Natural killer cell (primary cell): Measurements from ENCODE around the gene NIFK. TPM values are rescaled to one million over a fixed set of nuclear protein-coding genes. Genes with fewer than 3 reads are reported as not detected.

Experiments used
- ATAC-seq, 3 donors: fragments of 150-1000 bp in 2 of 3; fragments of 200-7000 bp in 1 of 3; cut with Tn5 transposase; 1 replicate in 1 of 3; 2 replicates in 2 of 3; pipeline ENCODE4 v1.10.0; 2021; ENCODE audit warnings: mild to moderate bottlenecking in 2 of 3, moderate library complexity in 2 of 3
- DNase-seq, 2 donors: peaks; one replicate each; pipeline versions ENCODE4 v3.0.0 to v3.0.0-alpha.2; 2013 to 2021; ENCODE audit warnings: mixed read lengths in 1 of 2
- H3K27ac ChIP-seq: one replicate; pipeline ENCODE4 v1.5.1; 2013; ENCODE audit warnings: mild to moderate bottlenecking, low read length
- H3K27me3 ChIP-seq: one replicate; pipeline ENCODE4 v1.6.1; 2013; ENCODE audit warnings: low read length; ENCODE audit not compliant: control insufficient read depth, insufficient read depth
- H3K36me3 ChIP-seq: one replicate; pipeline ENCODE4 v1.6.1; 2013; ENCODE audit warnings: low read length; ENCODE audit not compliant: control insufficient read depth, insufficient read depth
- H3K4me1 ChIP-seq: one replicate; pipeline ENCODE4 v1.6.1; 2013; ENCODE audit warnings: low read length; ENCODE audit not compliant: control insufficient read depth, insufficient read depth
- H3K4me3 ChIP-seq: one replicate; pipeline ENCODE4 v1.5.1; 2013; ENCODE audit warnings: low read length
- H3K9me3 ChIP-seq: one replicate; pipeline ENCODE4 v1.6.1; 2013; ENCODE audit warnings: low read length; ENCODE audit not compliant: control insufficient read depth, insufficient read depth
- H3K27ac Mint-ChIP-seq, 2 donors: one replicate each; pipeline ENCODE4 v1.8.0; 2022; ENCODE audit warnings: mild to moderate bottlenecking in 2 of 2, mixed read lengths in 2 of 2, moderate library complexity in 1 of 2
- H3K27me3 Mint-ChIP-seq, 2 donors: one replicate each; pipeline ENCODE4 v1.8.0; 2022; ENCODE audit warnings: low read depth in 2 of 2, mixed read lengths in 2 of 2
- H3K36me3 Mint-ChIP-seq: one replicate; pipeline ENCODE4 v1.8.0; 2022; ENCODE audit warnings: mixed read lengths
- H3K4me1 Mint-ChIP-seq, 2 donors: one replicate each; pipeline ENCODE4 v1.8.0; 2022; ENCODE audit warnings: mixed read lengths in 2 of 2
- H3K4me3 Mint-ChIP-seq: one replicate; pipeline ENCODE4 v1.8.0; 2022; ENCODE audit warnings: mild to moderate bottlenecking, moderate library complexity, mixed read lengths
- H3K9me3 Mint-ChIP-seq, 2 donors: one replicate each; pipeline ENCODE4 v1.8.0; 2022; ENCODE audit warnings: mixed read lengths in 2 of 2
- CTCF ChIP-seq: fragments of 200-600 bp; IDR thresholded peaks from one replicate; pipeline ENCODE4 v1.8.0; 2022; ENCODE audit warnings: antibody characterized with exemption
- WGBS: methylation state at CpG from one replicate; pipeline ENCODE4 v1.1.7; 2013; ENCODE audit warnings: missing lambda C conversion rate; ENCODE audit not compliant: insufficient coverage; 5-methylcytosine and 5-hydroxymethylcytosine counted together
- intact Hi-C: fragments of 100-400 bp; cut with micrococcal nuclease; formaldehyde crosslinking; loops from one replicate; pipeline ENCODE4 v1.14.2; 2022
- total RNA-seq, 4 donors: library from RNA; stranded (reverse); fragments of 120-200 nt in 1 of 4; gene quantifications; one replicate each; pipeline versions ENCODE4 v1.2.3 to v1.2.4, GENCODE V29; 2013 to 2022

NIFK gene
- 10 to 100 TPM; 32.7 to 37.7 (median 33.5) TPM for total RNA-seq
- 64.0 TPM for total RNA-seq (2013)

- peak; percentile 89 to 97 (median 90) for ATAC-seq
- no peaks in the 10 kb centered on the region for H3K36me3 Mint-ChIP-seq
- TF ChIP-seq CTCF = no peak
Measured at GRCh38 chr2:121736462-121737336, at the start of gene NIFK. Gene NIFK (minus strand): TSS chr2:121736875. CDS start chr2:121736850, 25 bp downstream.

GRCh38 chr2:121783180-121783579 is 46.5 kb upstream of the NIFK start:
- Mint-ChIP-seq H3K9me3 (no peaks in the 10 kb centered on the region), H3K36me3 (no peaks in the 10 kb centered on the region), H3K4me1 (no peaks in the 10 kb centered on the region), H3K27me3 (peaks cover 5 to 6% of the 10 kb centered on the region in 2 donors), H3K4me3 (no peak overlapping the region), H3K27ac (no peak overlapping the region)
- ATAC-seq (no peak), DNase-seq (no peak)
- no peaks in the 10 kb centered on the region for H3K9me3 ChIP-seq
- no peaks in the 10 kb centered on the region for H3K36me3 ChIP-seq
- no peak overlapping the region for H3K27ac ChIP-seq
- no peak for TF ChIP-seq CTCF
- intact Hi-C loops = no loop called here
- H3K4me1 ChIP-seq = no peaks in the 10 kb centered on the region
- WGBS = 75% methylated on average over 2 of the region's 2 CpGs
- no peak overlapping the region for H3K4me3 ChIP-seq
- H3K27me3 ChIP-seq = no peaks in the 10 kb centered on the region

More at GRCh38 chr2:121736462-121737336, at the start of gene NIFK:
- no peaks in the 10 kb centered on the region for H3K27me3 Mint-ChIP-seq
- peaks cover 35 to 48% of the 10 kb centered on the region in 2 donors for H3K4me1 Mint-ChIP-seq
- intact Hi-C loops = loop anchor here (1.0 to 5.0 kb wide), 5 partner anchors 19 to 334 kb away; partner anchors contain the start of genes RNU4ATAC and TSN
- Histone ChIP-seq H3K9me3 (no peaks in the 10 kb centered on the region), H3K4me3 (peak within 1 kb of the TSS; percentile 85), H3K36me3 (peaks cover 21% of the 10 kb centered on the region), H3K27me3 (no peaks in the 10 kb centered on the region), H3K4me1 (peaks cover 23% of the 10 kb centered on the region), H3K27ac (peak within 1 kb of the TSS; percentile 76)
- peak within 1 kb of the TSS; percentile 96 to 98 for H3K27ac Mint-ChIP-seq
- WGBS = under 1% methylated on average over 93 of the region's 93 CpGs
- no peaks in the 10 kb centered on the region for H3K9me3 Mint-ChIP-seq
- DNase-seq = peak; percentile 98 to 99
- peak within 1 kb of the TSS; percentile 99 for H3K4me3 Mint-ChIP-seq

- Mint-ChIP-seq H3K27ac (no peak overlapping the region), H3K9me3 (no peaks in the 10 kb centered on the region), H3K4me1 (no peaks in the 10 kb centered on the region), H3K27me3 (peaks cover 4 to 5% of the 10 kb centered on the region in 2 donors), H3K36me3 (no peaks in the 10 kb centered on the region), H3K4me3 (no peak overlapping the region)
- TF ChIP-seq CTCF = no peak
- no peaks in the 10 kb centered on the region for H3K27me3 ChIP-seq
- H3K4me1 ChIP-seq = no peaks in the 10 kb centered on the region
- no peaks in the 10 kb centered on the region for H3K36me3 ChIP-seq
- intact Hi-C loops = no loop called here
- WGBS = 86% methylated on average over 7 of the region's 7 CpGs
- no peak for DNase-seq
- no peak for ATAC-seq
- no peak overlapping the region for H3K27ac ChIP-seq
- no peaks in the 10 kb centered on the region for H3K9me3 ChIP-seq
- no peak overlapping the region for H3K4me3 ChIP-seq
Measured at GRCh38 chr2:121778741-121779487, 42.2 kb upstream of the NIFK start.
